Testis (tissue), 3 donors: ENCODE results near the gene GLO1. TPM values are rescaled to one million over a fixed set of nuclear protein-coding genes. Genes with fewer than 3 reads are reported as not detected.

ENCODE experiments used
- DNase-seq: peaks from one replicate; pipeline ENCODE4 v3.0.0-alpha.2; 2019
- H3K27ac ChIP-seq, 2 donors: fragments of 200-600 bp; sonication (generic); one replicate each; pipeline ENCODE4 v1.5.1; 2019
- H3K27me3 ChIP-seq: fragments of 200-600 bp; sonication (generic); one replicate; pipeline ENCODE4 v1.5.1; 2019
- H3K36me3 ChIP-seq: fragments of 200-600 bp; sonication (generic); one replicate; pipeline ENCODE4 v1.5.1; 2017; ENCODE audit warnings: low read depth; ENCODE audit errors: missing control alignments
- H3K4me1 ChIP-seq: fragments of 200-600 bp; sonication (generic); one replicate; pipeline ENCODE4 v1.5.1; 2019
- H3K4me3 ChIP-seq, 2 donors: fragments of 200-600 bp; sonication (generic); one replicate each; pipeline ENCODE4 v1.5.1; 2017 to 2019
- H3K9me3 ChIP-seq: fragments of 200-600 bp; sonication (generic); one replicate; pipeline ENCODE4 v1.5.1; 2017
- CTCF ChIP-seq, 3 experiments: fragments of 450-650 bp in 2 of 3; fragments of 200-600 bp in 1 of 3; sonication (generic) in 1 of 3; IDR thresholded peaks; one replicate each; pipeline ENCODE4 v1.5.1; 2016 to 2019; ENCODE audit warnings: antibody characterized with exemption in 3 of 3, mild to moderate bottlenecking in 2 of 3, moderate library complexity in 1 of 3
- POLR2A ChIP-seq: fragments of 450-650 bp; IDR thresholded peaks from one replicate; pipeline ENCODE4 v1.6.1; 2017; ENCODE audit warnings: antibody characterized with exemption, mild to moderate bottlenecking, moderate library complexity
- WGBS, 2 donors: methylation state at CpG; one replicate each; pipeline ENCODE4 v1.1.5; 2018; 5-methylcytosine and 5-hydroxymethylcytosine counted together
- intact Hi-C: fragments of 100-400 bp; cut with DNase I; formaldehyde crosslinking; loops from one replicate; pipeline ENCODE4 v1.15.1; 2023; ENCODE audit warnings: low total_unique reads
- polyA plus RNA-seq: library from polyadenylated mRNA; stranded (reverse); fragments of 350-450 nt; fragmentation: Illumina TruSeq; extraction: RNeasy Lipid Tissue Mini Kit (QIAGEN cat#74804); gene quantifications from one replicate; pipeline ENCODE4 v1.2.3, GENCODE V29; 2014; ENCODE audit warnings: low read depth, low replicate concordance; ENCODE audit not compliant: insufficient read depth
- total RNA-seq, 2 donors: library from RNA; depleted of rRNA; stranded (reverse); fragments of >200 nt; gene quantifications; one replicate each; pipeline ENCODE4 v1.2.3, GENCODE V29; 2016

GLO1 gene
- total and polyA plus RNA-seq, 3 donors from 2014 or later: 51.0 to 78.6 (median 54.3) TPM

GRCh38 chr6:38637756-38638155, 65.2 kb downstream of the GLO1 start:
- 73 to 79% methylated on average over 5 of the region's 5 CpGs for WGBS, 2 donors
- intact Hi-C loops: no loop called here

GRCh38 chr6:38636027-38636426, 66.9 kb downstream of the GLO1 start:
- H3K4me3 ChIP-seq: no peak overlapping the region
- no peak for TF ChIP-seq POLR2A
- TF ChIP-seq CTCF (IDR thresholded peaks at IDR 0.05): no peak
- no peaks in the 10 kb centered on the region for H3K36me3 ChIP-seq
- H3K4me1 ChIP-seq: peaks cover 23% of the 10 kb centered on the region
- WGBS, 2 donors: 91 to 96% methylated on average over 1 of the region's 1 CpG
- DNase-seq: no peak
- no peak overlapping the region for H3K27ac ChIP-seq
- H3K9me3 ChIP-seq: no peaks in the 10 kb centered on the region
- intact Hi-C loops: no loop called here
- no peaks in the 10 kb centered on the region for H3K27me3 ChIP-seq

More at GRCh38 chr6:38637756-38638155, 65.2 kb downstream of the GLO1 start:
- Histone ChIP-seq H3K4me3 (no peak overlapping the region), H3K36me3 (no peaks in the 10 kb centered on the region), H3K27ac (no peak overlapping the region), H3K9me3 (no peaks in the 10 kb centered on the region), H3K27me3 (no peaks in the 10 kb centered on the region), H3K4me1 (peaks cover 24% of the 10 kb centered on the region)
- DNase-seq: no peak
- no peak for TF ChIP-seq POLR2A
- no peak for TF ChIP-seq CTCF (IDR thresholded peaks at IDR 0.05)

DNA sequence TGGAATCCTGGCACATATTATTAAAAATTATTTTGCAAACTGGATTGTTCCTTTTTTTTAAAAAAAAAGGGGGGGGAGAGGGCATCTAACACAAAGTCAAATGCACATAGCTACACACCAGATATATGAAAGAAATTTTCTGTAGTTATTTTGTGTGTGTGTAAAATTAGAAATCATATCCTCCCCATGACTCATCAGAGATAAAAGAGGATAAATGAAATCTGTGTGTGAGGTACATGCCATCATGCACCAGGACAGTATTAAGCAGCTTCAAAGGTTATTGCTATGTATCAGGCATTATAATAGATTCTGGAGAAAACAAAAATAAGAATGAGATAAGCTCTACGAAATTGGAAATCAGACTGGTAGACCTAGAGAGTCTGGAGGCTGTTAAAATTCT, 68.4 kb downstream of the GLO1 start:
- no peak overlapping the region for H3K27ac ChIP-seq
- H3K36me3 ChIP-seq: no peaks in the 10 kb centered on the region
- peaks cover 17% of the 10 kb centered on the region for H3K4me1 ChIP-seq
- no peak for DNase-seq
- intact Hi-C loops: no loop called here
- no peaks in the 10 kb centered on the region for H3K27me3 ChIP-seq
- WGBS, 2 donors: 29 to 54% methylated on average over 1 of the region's 1 CpG
- no peaks in the 10 kb centered on the region for H3K9me3 ChIP-seq
- TF ChIP-seq CTCF (IDR thresholded peaks at IDR 0.05) (no peak), POLR2A (no peak)
- no peak overlapping the region for H3K4me3 ChIP-seq

DNA sequence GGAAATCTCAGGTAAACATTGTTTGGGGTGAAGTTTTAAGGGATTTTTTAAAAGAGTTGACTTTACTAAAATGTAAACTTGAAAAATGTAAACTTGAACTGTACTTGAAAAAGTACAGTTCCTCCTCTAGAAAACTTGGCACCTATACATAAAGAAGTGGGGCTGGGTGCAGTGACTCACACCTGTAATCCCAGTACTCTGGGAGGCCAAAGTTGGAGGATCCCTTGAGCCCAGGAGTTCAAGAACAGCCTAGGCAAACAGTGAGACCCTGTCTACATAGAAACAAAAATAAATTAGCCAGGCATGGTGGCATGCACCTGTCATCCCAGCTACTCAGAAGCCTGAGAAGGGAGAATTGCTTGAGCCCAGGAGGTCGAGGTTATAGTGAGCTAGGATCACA, 70.5 kb downstream of the GLO1 start:
- Histone ChIP-seq H3K27ac (no peak overlapping the region), H3K4me1 (peaks cover 9% of the 10 kb centered on the region), H3K4me3 (no peak overlapping the region), H3K27me3 (no peaks in the 10 kb centered on the region), H3K36me3 (no peaks in the 10 kb centered on the region), H3K9me3 (no peaks in the 10 kb centered on the region)
- no peak for TF ChIP-seq CTCF (IDR thresholded peaks at IDR 0.05)
- no peak for TF ChIP-seq POLR2A
- intact Hi-C loops: no loop called here
- no peak for DNase-seq
- WGBS, 2 donors: 83 to 100% methylated on average over 1 of the region's 1 CpG

- intact Hi-C loops: no loop called here
- H3K27me3 ChIP-seq: no peaks in the 10 kb centered on the region
- DNase-seq: no peak
- no peaks in the 10 kb centered on the region for H3K4me1 ChIP-seq
- TF ChIP-seq POLR2A: no peak
- no peak for TF ChIP-seq CTCF (IDR thresholded peaks at IDR 0.05)
- no peaks in the 10 kb centered on the region for H3K36me3 ChIP-seq
- H3K27ac ChIP-seq: no peak overlapping the region
- H3K9me3 ChIP-seq: no peaks in the 10 kb centered on the region
- no peak overlapping the region for H3K4me3 ChIP-seq
- 93 to 94% methylated on average over 2 to 3 of the region's 3 CpGs for WGBS, 2 donors
Observed at GRCh38 chr6:38631186-38631783, 71.7 kb downstream of the GLO1 start.
